Endodermal cell (in vitro differentiated cells): ENCODE data around the gene TMA16. TPM values are rescaled to one million over a fixed set of nuclear protein-coding genes. Genes with fewer than 3 reads are reported as not detected.
"Not testable (repeated sequence)": the region's sequence is repeated elsewhere in the genome, so short reads cannot be mapped to it uniquely, and the experiment has no call there.

Experiments used
- DNase-seq: peaks from one replicate; pipeline ENCODE4 v3.0.0-alpha.2; 2017
- H3K27ac ChIP-seq: 2 replicates; pipeline ENCODE4 v1.5.1; 2013; ENCODE audit warnings: mild to moderate bottlenecking, low read depth, low read length, moderate library complexity
- H3K27me3 ChIP-seq: 2 replicates; pipeline ENCODE4 v1.6.1; 2013; ENCODE audit warnings: mild to moderate bottlenecking, low read length, moderate library complexity; ENCODE audit not compliant: insufficient read depth, control insufficient read depth, poor library complexity, severe bottlenecking
- H3K36me3 ChIP-seq: 2 replicates; pipeline ENCODE4 v1.7.0; 2013; ENCODE audit warnings: mild to moderate bottlenecking, low read length, moderate library complexity; ENCODE audit not compliant: control insufficient read depth, insufficient read depth
- H3K4me1 ChIP-seq: one replicate; pipeline ENCODE4 v1.7.0; 2013; ENCODE audit warnings: low read length; ENCODE audit not compliant: control insufficient read depth, insufficient read depth
- H3K4me3 ChIP-seq: 2 replicates; pipeline ENCODE4 v1.5.1; 2013; ENCODE audit warnings: mild to moderate bottlenecking, low read length, moderate library complexity
- H3K9ac ChIP-seq: 2 replicates; pipeline ENCODE4 v1.6.1; 2013; ENCODE audit warnings: mild to moderate bottlenecking, low read length, moderate library complexity; ENCODE audit not compliant: poor library complexity, severe bottlenecking; ENCODE audit errors: extremely low read depth
- H3K9me3 ChIP-seq: 2 replicates; pipeline ENCODE4 v1.6.1; 2013; ENCODE audit warnings: mild to moderate bottlenecking, low read length, moderate library complexity; ENCODE audit not compliant: control insufficient read depth
- H3K27ac Mint-ChIP-seq: 2 replicates; pipeline ENCODE4 v1.8.0; 2020; ENCODE audit warnings: mixed read lengths
- H3K27me3 Mint-ChIP-seq: 2 replicates; pipeline ENCODE4 v1.8.0; 2021; ENCODE audit warnings: mild to moderate bottlenecking, mixed read lengths; ENCODE audit not compliant: insufficient read depth
- H3K36me3 Mint-ChIP-seq: 2 replicates; pipeline ENCODE4 v1.8.0; 2020; ENCODE audit warnings: low read depth, mixed read lengths
- H3K4me1 Mint-ChIP-seq: 2 replicates; pipeline ENCODE4 v1.8.0; 2020; ENCODE audit warnings: mixed read lengths
- H3K4me3 Mint-ChIP-seq: 2 replicates; pipeline ENCODE4 v1.8.0; 2020; ENCODE audit warnings: mild to moderate bottlenecking, moderate library complexity, mixed read lengths
- H3K9me3 Mint-ChIP-seq: 2 replicates; pipeline ENCODE4 v1.8.0; 2020; ENCODE audit warnings: mild to moderate bottlenecking, mixed read lengths
- WGBS, 2 experiments: methylation state at CpG; one replicate each; pipeline versions ENCODE4 v1.1.5 to v1.1.7; 2013; ENCODE audit warnings: missing lambda C conversion rate in 2 of 2, mixed read lengths in 1 of 2; ENCODE audit not compliant: insufficient coverage in 1 of 2, insufficient read length in 1 of 2; 5-methylcytosine and 5-hydroxymethylcytosine counted together
- long read RNA-seq, 4 experiments: library from polyadenylated mRNA in 2 of 4; library from RNA in 1 of 4; library from capped mRNA in 1 of 4; stranded (forward) in 3 of 4; unstranded in 1 of 4; transcript quantifications; one replicate each; pipeline ENCODE4 v2.0.0, GENCODE V29; 2020 to 2021; ENCODE audit warnings: inconsistent platforms in 1 of 4
- polyA plus RNA-seq, 2 experiments: library from polyadenylated mRNA; stranded (reverse); fragments of 50-300 nt; gene quantifications; one replicate each; pipeline ENCODE4 v1.2.3, GENCODE V29; 2013
- total RNA-seq, 2 donors: library from RNA; stranded (reverse); fragmentation: NEBNext Ultra II Directional in 1 of 2; extraction: Animal tissue kit (Norgen Biotek cat#: 25700) in 1 of 2; gene quantifications; 2 replicates in 1 of 2; 3 replicates in 1 of 2; pipeline ENCODE4 v1.2.1, GENCODE V29; 2021
- TF ChIP-seq, protein P1 (sequence below): fragments of 200-600 bp; sonication (generic); conservative IDR thresholded peaks from 2 replicates; pipeline ENCODE4 v1.5.0; 2021; ENCODE audit warnings: antibody characterized with exemption, mild to moderate bottlenecking

TMA16 gene
- total RNA-seq, result 10 to 100 TPM; 54.7 to 68.8 TPM
- 46.4 TPM for polyA plus RNA-seq (2013, experiment 1 of 2)
- 40.2 TPM for polyA plus RNA-seq (2013, experiment 2 of 2)
- long read RNA-seq, experiment 1, transcript TMA16-201 (7 exons, 1,978 nt), result major isoform, 27 of 49 reads
- long read RNA-seq, experiment 1, partial matches to known transcripts, result 6 of 49 reads
- long read RNA-seq, experiment 1, other reads (novel, unspliced or antisense), result 13 of 49 reads
- long read RNA-seq, experiment 2, transcript TMA16-201 (7 exons, 1,978 nt), result major isoform, 80 of 90 reads
- long read RNA-seq, experiment 2, partial matches to known transcripts, result 0 of 90 reads
- long read RNA-seq, experiment 2, other reads (novel, unspliced or antisense), result 6 of 90 reads
- long read RNA-seq, experiment 3, transcript TMA16-201 (7 exons, 1,978 nt), result major isoform, 40 of 58 reads
- long read RNA-seq, experiment 3, transcript TMA16-209 (6 exons, 803 nt), result minor isoform, 5 of 58 reads
- long read RNA-seq, experiment 3, partial matches to known transcripts, result 7 of 58 reads
- long read RNA-seq, experiment 3, other reads (novel, unspliced or antisense), result 6 of 58 reads
- long read RNA-seq, experiment 4, transcript TMA16-201 (7 exons, 1,978 nt), result major isoform, 275 of 383 reads
- long read RNA-seq, experiment 4, partial matches to known transcripts, result 97 of 383 reads
- long read RNA-seq, experiment 4, other reads (novel, unspliced or antisense), result 6 of 383 reads

DNA sequence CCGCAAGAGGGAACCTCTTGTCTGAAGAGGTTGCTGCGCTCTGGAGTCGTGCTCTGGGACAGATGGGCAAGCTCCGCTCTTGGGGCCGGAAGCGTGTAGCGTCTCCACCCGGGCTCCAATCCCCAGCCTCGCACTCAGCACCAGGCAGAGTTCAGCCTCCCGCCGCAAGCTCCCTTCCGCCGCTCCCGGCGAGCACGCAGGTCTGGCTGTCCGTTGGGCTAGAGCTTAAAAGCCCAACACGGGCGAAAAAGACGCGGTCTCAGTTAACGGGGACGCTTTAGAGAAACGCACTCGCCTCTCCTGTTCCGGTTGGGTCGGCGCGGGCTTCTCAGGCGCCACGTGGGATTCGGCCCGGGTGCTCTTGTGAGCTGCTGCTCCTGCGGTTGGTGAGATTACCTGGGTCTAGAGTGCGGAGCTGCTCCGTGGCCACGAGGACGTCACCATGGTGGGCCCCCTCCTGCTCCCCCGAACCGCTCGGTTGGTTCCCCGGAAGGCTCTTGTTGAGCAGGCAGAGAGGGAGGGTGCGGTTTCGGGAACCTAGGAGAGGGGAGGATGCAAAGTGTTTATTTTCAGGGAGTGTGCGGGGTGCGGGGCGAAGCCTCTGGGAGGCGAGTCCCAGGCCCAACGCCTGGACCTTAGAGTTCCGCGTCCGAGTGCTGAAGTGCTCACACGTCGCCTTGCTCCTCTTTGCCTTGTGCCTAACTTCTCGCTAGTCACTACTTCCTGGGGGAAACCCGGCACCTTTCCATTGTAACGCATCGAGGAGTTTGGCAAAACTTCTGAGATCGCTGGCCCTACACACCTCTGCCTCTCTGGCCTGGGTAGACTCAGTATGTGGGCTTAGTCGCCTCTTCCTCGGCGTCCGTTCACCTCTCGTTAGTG lies at the start of gene TMA16:
TSS of gene TMA16 (plus strand) at position 331 of the 882 bp plus-strand sequence. CDS start at position 443, 112 bp downstream.
- H3K4me1 ChIP-seq, result no peaks in the 10 kb centered on the region
- H3K27me3 ChIP-seq, result no peaks in the 10 kb centered on the region
- no peaks in the 10 kb centered on the region for H3K27me3 Mint-ChIP-seq
- peak within 1 kb of the TSS; percentile 99 for H3K27ac Mint-ChIP-seq
- H3K36me3 Mint-ChIP-seq, result peaks cover 13% of the 10 kb centered on the region
- H3K9me3 ChIP-seq, result peaks cover 5% of the 10 kb centered on the region
- peak within 1 kb of the TSS; percentile 98 for H3K4me3 Mint-ChIP-seq
- WGBS, 2 experiments, result 0% methylated on average over 25 to 64 of the region's 64 CpGs
- peaks cover 7% of the 10 kb centered on the region for H3K36me3 ChIP-seq
- peak; percentile 95 for DNase-seq
- TF ChIP-seq, protein P1, sequence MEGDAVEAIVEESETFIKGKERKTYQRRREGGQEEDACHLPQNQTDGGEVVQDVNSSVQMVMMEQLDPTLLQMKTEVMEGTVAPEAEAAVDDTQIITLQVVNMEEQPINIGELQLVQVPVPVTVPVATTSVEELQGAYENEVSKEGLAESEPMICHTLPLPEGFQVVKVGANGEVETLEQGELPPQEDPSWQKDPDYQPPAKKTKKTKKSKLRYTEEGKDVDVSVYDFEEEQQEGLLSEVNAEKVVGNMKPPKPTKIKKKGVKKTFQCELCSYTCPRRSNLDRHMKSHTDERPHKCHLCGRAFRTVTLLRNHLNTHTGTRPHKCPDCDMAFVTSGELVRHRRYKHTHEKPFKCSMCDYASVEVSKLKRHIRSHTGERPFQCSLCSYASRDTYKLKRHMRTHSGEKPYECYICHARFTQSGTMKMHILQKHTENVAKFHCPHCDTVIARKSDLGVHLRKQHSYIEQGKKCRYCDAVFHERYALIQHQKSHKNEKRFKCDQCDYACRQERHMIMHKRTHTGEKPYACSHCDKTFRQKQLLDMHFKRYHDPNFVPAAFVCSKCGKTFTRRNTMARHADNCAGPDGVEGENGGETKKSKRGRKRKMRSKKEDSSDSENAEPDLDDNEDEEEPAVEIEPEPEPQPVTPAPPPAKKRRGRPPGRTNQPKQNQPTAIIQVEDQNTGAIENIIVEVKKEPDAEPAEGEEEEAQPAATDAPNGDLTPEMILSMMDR, result no peak
- peaks cover 11% of the 10 kb centered on the region for H3K4me1 Mint-ChIP-seq
- H3K9ac ChIP-seq, result peak within 1 kb of the TSS; percentile 93
- H3K4me3 ChIP-seq, result peak within 1 kb of the TSS; percentile 90
- peak within 1 kb of the TSS; percentile 90 for H3K27ac ChIP-seq
- no peaks in the 10 kb centered on the region for H3K9me3 Mint-ChIP-seq

DNA sequence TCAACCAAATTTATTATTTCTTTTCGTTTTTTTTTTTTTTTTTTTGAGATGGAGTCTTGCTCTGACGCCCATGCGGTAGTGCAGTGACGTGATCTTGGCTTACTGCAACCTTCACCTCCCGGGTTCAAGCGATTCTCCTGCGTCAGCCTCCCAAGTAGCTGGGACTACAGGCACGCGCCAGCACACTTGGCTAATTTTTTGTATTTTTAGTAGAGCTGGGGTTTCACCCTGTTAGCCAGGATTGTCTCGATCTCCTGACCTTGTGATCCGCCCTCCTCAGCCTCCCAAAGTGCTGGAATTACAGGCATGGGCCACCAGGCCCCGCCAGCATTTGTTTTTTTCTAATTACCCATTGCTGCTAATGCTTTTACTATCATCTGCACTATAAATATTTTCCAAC lies 47.5 kb upstream of the TMA16 start:
- not testable (repeated sequence) for H3K27ac Mint-ChIP-seq, H3K9me3 ChIP-seq, H3K36me3 ChIP-seq, H3K9me3 Mint-ChIP-seq, H3K4me3 ChIP-seq, DNase-seq, H3K27me3 Mint-ChIP-seq, H3K9ac ChIP-seq, H3K27me3 ChIP-seq, H3K27ac ChIP-seq, H3K4me3 Mint-ChIP-seq, H3K4me1 ChIP-seq, H3K36me3 Mint-ChIP-seq
- 93 to 95% methylated on average over 9 to 12 of the region's 12 CpGs for WGBS, 2 experiments
- H3K4me1 Mint-ChIP-seq, result peaks cover 28% of the 10 kb centered on the region

DNA sequence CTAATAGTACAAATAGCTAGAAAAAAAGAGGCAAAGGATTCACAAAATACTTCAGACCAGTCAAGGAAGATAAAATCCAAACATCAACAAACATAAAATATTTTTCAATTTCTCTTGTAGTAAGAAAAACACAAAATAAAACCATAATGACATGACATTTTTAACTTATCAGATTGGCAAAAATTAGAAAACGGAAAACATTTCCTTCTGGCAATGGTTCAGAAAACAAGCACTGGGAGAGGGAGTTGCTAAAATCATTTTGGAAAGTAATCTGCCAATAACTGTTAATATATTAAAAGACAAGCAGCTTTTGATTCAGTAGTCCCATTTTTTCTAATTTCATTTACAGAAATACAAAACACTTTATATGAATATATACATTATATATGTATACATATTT lies 47.0 kb upstream of the TMA16 start:
- Histone ChIP-seq H3K27me3 (no peaks in the 10 kb centered on the region), H3K9me3 (no peaks in the 10 kb centered on the region), H3K9ac (no peak overlapping the region), H3K36me3 (no peaks in the 10 kb centered on the region), H3K27ac (no peak overlapping the region), H3K4me3 (no peak overlapping the region), H3K4me1 (peaks cover 6% of the 10 kb centered on the region)
- Mint-ChIP-seq H3K36me3 (no peaks in the 10 kb centered on the region), H3K9me3 (no peaks in the 10 kb centered on the region), H3K27me3 (no peaks in the 10 kb centered on the region), H3K4me1 (peaks cover 28% of the 10 kb centered on the region), H3K4me3 (no peak overlapping the region), H3K27ac (no peak overlapping the region)
- DNase-seq, result no peak
- TF ChIP-seq, protein P1, result no peak
- WGBS, 2 experiments, result 100% methylated on average over 1 of the region's 1 CpG; no CpG with 5 or more reads in 1 of the 2 experiments
